B cell (primary cell): Measurements from ENCODE around the gene NKTR. TPM values are rescaled to one million over a fixed set of nuclear protein-coding genes. Genes with fewer than 3 reads are reported as not detected.

Experiments used
- ATAC-seq: fragments of 200-7000 bp; cut with Tn5 transposase; one replicate; pipeline ENCODE4 v1.10.0; 2021; ENCODE audit warnings: low read depth, mild to moderate bottlenecking, moderate number of reproducible peaks, moderate library complexity
- CTCF ChIA-PET: fragments of 350-600 bp; sonication (Branson Sonifier 250); formaldehyde crosslinking; loops from one replicate; lab custom pipeline; 2021; ENCODE audit warnings: antibody characterized with exemption, inconsistent platforms; lab: Charles Lee
- POLR2A ChIA-PET: fragments of 350-600 bp; sonication (Branson Sonifier 250); formaldehyde crosslinking; loops from one replicate; lab custom pipeline; 2021; ENCODE audit warnings: antibody characterized with exemption; lab: Charles Lee
- DNase-seq: peaks from one replicate; pipeline ENCODE4 v3.0.0; 2013
- H2AFZ ChIP-seq: 2 replicates; pipeline ENCODE4 v1.6.1; 2012; ENCODE audit warnings: mild to moderate bottlenecking, low read depth, low read length; ENCODE audit not compliant: insufficient read depth, poor library complexity, severe bottlenecking
- H3K27ac ChIP-seq, 2 donors: 1 replicate in 1 of 2; 2 replicates in 1 of 2; pipeline ENCODE4 v1.5.1; 2012 to 2013; ENCODE audit warnings: low read length in 2 of 2, mild to moderate bottlenecking in 2 of 2, moderate library complexity in 1 of 2
- H3K27me3 ChIP-seq, 4 experiments: fragments of 200-600 bp in 1 of 4; sonication (generic) in 1 of 4; replicated peaks in 1 of 4; 1 replicate in 2 of 4; 2 replicates in 2 of 4; pipeline versions ENCODE4 v1.6.1 to v1.7.0; 2013 to 2016; ENCODE audit warnings: low read length in 3 of 4, mild to moderate bottlenecking in 2 of 4, mixed read lengths in 1 of 4, moderate library complexity in 1 of 4; ENCODE audit not compliant: insufficient read depth in 4 of 4, control insufficient read depth in 3 of 4; ENCODE audit errors: control extremely low read depth in 1 of 4
- H3K36me3 ChIP-seq, 2 experiments: replicated peaks in 1 of 2; 1 replicate in 1 of 2; 2 replicates in 1 of 2; pipeline versions ENCODE4 v1.6.1 to v1.7.1; 2013; ENCODE audit warnings: low read length in 1 of 2; ENCODE audit not compliant: insufficient read depth in 2 of 2, control insufficient read depth in 1 of 2; ENCODE audit errors: control extremely low read depth in 1 of 2, extremely low read depth in 1 of 2
- H3K4me1 ChIP-seq, 2 donors: fragments of 200-600 bp in 1 of 2; sonication (generic) in 1 of 2; 1 replicate in 1 of 2; 2 replicates in 1 of 2; pipeline versions ENCODE4 v1.5.1 to v1.6.1; 2013 to 2017; ENCODE audit warnings: low read length in 2 of 2; ENCODE audit not compliant: control insufficient read depth in 2 of 2, insufficient read depth in 2 of 2
- H3K4me2 ChIP-seq: replicated peaks from 2 replicates; pipeline ENCODE3; 2012; ENCODE audit warnings: mild to moderate bottlenecking, low read depth, low read length; ENCODE audit not compliant: poor library complexity, severe bottlenecking
- H3K4me3 ChIP-seq, 5 experiments: fragments of 200-600 bp in 1 of 5; sonication (generic) in 1 of 5; 1 replicate in 3 of 5; 2 replicates in 2 of 5; pipeline versions ENCODE4 v1.5.1 to v1.7.0; 2011 to 2016; ENCODE audit warnings: low read length in 4 of 5, mild to moderate bottlenecking in 4 of 5, low read depth in 2 of 5, control low read depth in 1 of 5, moderate library complexity in 1 of 5; ENCODE audit not compliant: insufficient read depth in 1 of 5; ENCODE audit errors: control extremely low read depth in 1 of 5, extremely low read depth in 1 of 5
- H3K79me2 ChIP-seq: fragments of 200-600 bp; sonication (generic); one replicate; pipeline ENCODE4 v1.6.0; 2016; ENCODE audit warnings: low read length; ENCODE audit not compliant: control insufficient read depth, insufficient read depth
- H3K9ac ChIP-seq: fragments of 200-600 bp; sonication (generic); 2 replicates; pipeline ENCODE4 v1.6.1; 2017; ENCODE audit warnings: mild to moderate bottlenecking, low read length, moderate library complexity
- H3K9me3 ChIP-seq, 3 donors: one replicate each; pipeline versions ENCODE4 v1.6.1 to v1.7.1; 2013; ENCODE audit warnings: low read length in 2 of 3; ENCODE audit not compliant: control insufficient read depth in 2 of 3, insufficient read depth in 1 of 3; ENCODE audit errors: control extremely low read depth in 1 of 3
- H4K20me1 ChIP-seq: 2 replicates; pipeline ENCODE4 v1.6.0; 2012; ENCODE audit warnings: mild to moderate bottlenecking, low read length; ENCODE audit not compliant: insufficient read depth, control insufficient read depth, poor library complexity, severe bottlenecking
- H3K27ac Mint-ChIP-seq: one replicate; pipeline ENCODE4 v1.8.0; 2021; ENCODE audit warnings: mixed read lengths
- H3K27me3 Mint-ChIP-seq: one replicate; pipeline ENCODE4 v1.8.0; 2021; ENCODE audit warnings: mixed read lengths
- H3K4me1 Mint-ChIP-seq: one replicate; pipeline ENCODE4 v1.8.0; 2021; ENCODE audit warnings: mixed read lengths
- H3K4me3 Mint-ChIP-seq: one replicate; pipeline ENCODE4 v1.8.0; 2021; ENCODE audit warnings: mixed read lengths
- H3K9me3 Mint-ChIP-seq: one replicate; pipeline ENCODE4 v1.8.0; 2022; ENCODE audit warnings: mixed read lengths; ENCODE audit not compliant: insufficient read depth
- CTCF ChIP-seq: fragments of 200-600 bp; IDR thresholded peaks from one replicate; pipeline ENCODE4 v1.8.0; 2022; ENCODE audit warnings: antibody characterized with exemption, mild to moderate bottlenecking
- EZH2 ChIP-seq: IDR thresholded peaks from 2 replicates; pipeline ENCODE4 v1.6.1; 2012; ENCODE audit warnings: borderline replicate concordance, low read depth, mild to moderate bottlenecking, moderate library complexity, low read length; ENCODE audit not compliant: insufficient read depth, poor library complexity, severe bottlenecking
- WGBS: methylation state at CpG from one replicate; pipeline ENCODE4 v1.1.5; 2013; ENCODE audit warnings: missing lambda C conversion rate; ENCODE audit not compliant: insufficient coverage; 5-methylcytosine and 5-hydroxymethylcytosine counted together
- intact Hi-C: fragments of 100-400 bp; cut with micrococcal nuclease; formaldehyde crosslinking; loops from one replicate; pipeline ENCODE4 v1.10.0; 2022
- polyA plus RNA-seq: library from polyadenylated mRNA; depleted of rRNA; stranded (reverse); fragments of >200 nt; gene quantifications from 2 replicates; pipeline ENCODE4 v1.2.3, GENCODE V29; 2012
- total RNA-seq, 2 donors: library from RNA; stranded (reverse); fragments of 120-200 nt in 1 of 2; gene quantifications; 1 replicate in 1 of 2; 2 replicates in 1 of 2; pipeline versions ENCODE4 v1.2.3 to v1.2.4, GENCODE V29; 2013 to 2022

NKTR gene
- total and polyA plus RNA-seq, 2 donors (not counting 1 experiment from before 2014, with no cell fraction given): 58.0 to 227 TPM

GRCh38 chr3:42663581-42664437, 63.3 kb downstream of the NKTR start:
- Mint-ChIP-seq H3K9me3 (no peaks in the 10 kb centered on the region), H3K27ac (peak overlapping the region; percentile 93), H3K27me3 (no peaks in the 10 kb centered on the region), H3K4me1 (peaks cover 13% of the 10 kb centered on the region), H3K4me3 (peak overlapping the region; percentile 83)
- ATAC-seq (peak; percentile 72), DNase-seq (peak; percentile 78)
- intact Hi-C loops: loop anchor here (5.0 kb wide), 1 partner anchor 78 kb away; no protein-coding TSS in a partner anchor
- no peaks in the 10 kb centered on the region for H3K79me2 ChIP-seq
- peak overlapping the region in 4 of 5 experiments; percentile 13 to 41 (median 34) for H3K4me3 ChIP-seq
- H2AFZ ChIP-seq: peak overlapping the region; percentile 66
- peak overlapping the region; percentile 68 to 69 for H3K27ac ChIP-seq
- peak overlapping the region; percentile 55 for H3K9ac ChIP-seq
- 14% methylated on average over 38 of the region's 38 CpGs for WGBS
- H4K20me1 ChIP-seq: no peaks in the 10 kb centered on the region
- H3K27me3 ChIP-seq: no peaks in the 10 kb centered on the region
- peaks cover 0 to 8% (median 0%) of the 10 kb centered on the region in 3 donors for H3K9me3 ChIP-seq
- H3K4me1 ChIP-seq: peaks cover 13 to 22% of the 10 kb centered on the region in 2 donors
- ChIA-PET CTCF (interaction anchor here (1.3 to 1.8 kb wide), 2 partner anchors 12 to 114 kb away, joined by 3 to 4 read pairs; no protein-coding TSS in a partner anchor), POLR2A (interaction anchor here (0.9 kb wide), 1 partner anchor 73 kb away, joined by 3 read pairs; the partner anchor contains the start of gene SS18L2)
- TF ChIP-seq EZH2: no peak
- no peak for TF ChIP-seq CTCF
- H3K4me2 ChIP-seq: peak overlapping the region; percentile 80
- no peaks in the 10 kb centered on the region for H3K36me3 ChIP-seq
